ENCODE measurements around the gene GPC6.

GPC6 gene

GRCh38 chr13:93226623-93227279 lies at the start of gene GPC6:
Gene GPC6 (plus strand): TSS chr13:93226807.
- DNase-seq (ENCODE audit: low read depth), result peak; percentile 97
- peak within 1 kb of the TSS; percentile 81 for H3K4me3 ChIP-seq (replicated peaks; ENCODE audit: low read depth, low read length)
- TF ChIP-seq CTCF (IDR thresholded peaks at IDR 0.05; ENCODE audit: low read length, missing control alignments), result no peak

- peak; percentile 64 for DNase-seq (ENCODE audit: low read depth)
- no peak for TF ChIP-seq CTCF (IDR thresholded peaks at IDR 0.05; ENCODE audit: low read length, missing control alignments)
- no peak overlapping the region for H3K4me3 ChIP-seq (replicated peaks; ENCODE audit: low read depth, low read length)
Measured at GRCh38 chr13:93180356-93180969, 46.1 kb upstream of the GPC6 start.

GRCh38 chr13:93182406-93182805 lies 44.2 kb upstream of the GPC6 start:
- no peak overlapping the region for H3K4me3 ChIP-seq (replicated peaks; ENCODE audit: low read depth, low read length)
- peak; percentile 23 for DNase-seq (ENCODE audit: low read depth)
- TF ChIP-seq CTCF (IDR thresholded peaks at IDR 0.05; ENCODE audit: low read length, missing control alignments), result no peak

GRCh38 chr13:93183302-93183701 lies 43.3 kb upstream of the GPC6 start:
- no peak for DNase-seq (ENCODE audit: low read depth)
- H3K4me3 ChIP-seq (replicated peaks; ENCODE audit: low read depth, low read length), result no peak overlapping the region
- TF ChIP-seq CTCF (IDR thresholded peaks at IDR 0.05; ENCODE audit: low read length, missing control alignments), result no peak

GRCh38 chr13:93190006-93190405 lies 36.6 kb upstream of the GPC6 start:
- TF ChIP-seq CTCF (IDR thresholded peaks at IDR 0.05; ENCODE audit: low read length, missing control alignments), result no peak
- H3K4me3 ChIP-seq (replicated peaks; ENCODE audit: low read depth, low read length), result no peak overlapping the region
- DNase-seq (ENCODE audit: low read depth), result no peak

- no peak for DNase-seq (ENCODE audit: low read depth)
- no peak for TF ChIP-seq CTCF (IDR thresholded peaks at IDR 0.05; ENCODE audit: low read length, missing control alignments)
- no peak overlapping the region for H3K4me3 ChIP-seq (replicated peaks; ENCODE audit: low read depth, low read length)
Measured at GRCh38 chr13:93193682-93194081, 32.9 kb upstream of the GPC6 start.

DNA sequence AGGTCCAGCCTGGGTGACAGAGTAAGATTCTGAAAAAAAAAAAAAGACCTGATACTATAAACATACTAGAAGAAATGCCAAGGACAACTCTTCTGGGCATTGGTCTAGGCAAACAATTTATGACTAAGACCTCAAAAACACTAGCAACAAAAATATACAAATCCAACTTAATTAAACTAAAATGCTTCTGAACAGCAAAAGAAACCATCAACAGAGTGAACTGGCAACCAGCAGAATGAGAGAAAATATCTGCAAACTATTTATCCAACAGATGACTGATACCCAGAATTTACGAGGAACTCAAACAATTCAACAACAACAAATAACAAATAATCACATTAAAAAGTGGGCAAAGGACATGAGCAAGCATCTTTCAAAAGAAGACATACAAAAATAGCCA lies 26.8 kb upstream of the GPC6 start:
- TF ChIP-seq CTCF (IDR thresholded peaks at IDR 0.05; ENCODE audit: low read length, missing control alignments), result no peak
- no peak for DNase-seq (ENCODE audit: low read depth)
- H3K4me3 ChIP-seq (replicated peaks; ENCODE audit: low read depth, low read length), result no peak overlapping the region
